ENCODE data around the gene CWC27.

CWC27 gene

DNA sequence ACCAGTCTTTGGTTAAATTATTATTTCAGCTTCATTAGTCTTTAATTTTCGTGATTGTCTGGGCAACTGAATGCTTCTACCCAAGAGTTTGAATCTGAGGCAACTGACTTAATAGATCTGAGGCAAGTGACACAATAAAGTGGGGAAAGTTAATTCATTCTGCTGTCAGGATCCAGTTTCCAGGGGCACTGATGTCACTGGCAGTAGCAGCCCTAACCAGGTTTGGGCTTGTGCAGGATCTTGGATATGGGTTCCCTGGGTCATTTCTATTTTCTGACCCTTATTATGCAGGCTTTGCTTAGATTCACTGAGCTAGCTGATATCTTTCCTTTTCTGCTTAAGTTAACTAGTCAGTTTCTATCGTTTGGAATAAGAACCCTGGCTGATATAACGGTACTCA is 9.8 kb upstream of the CWC27 start:
- no peak for DNase-seq (ENCODE audit: insufficient read length, low spot score)
- no peak for FAIRE-seq
- TF ChIP-seq POU2F2 (IDR thresholded peaks at IDR 0.05; ENCODE audit: low read depth, low read length) (no peak), TAF1 (IDR thresholded peaks at IDR 0.05; ENCODE audit: low read depth, low read length) (no peak), POLR2AphosphoS5 (IDR thresholded peaks at IDR 0.05; ENCODE audit: low read depth, low read length) (no peak), SPI1 (IDR thresholded peaks at IDR 0.05; ENCODE audit: low read depth, low read length) (no peak), PAX5 (IDR thresholded peaks at IDR 0.05; ENCODE audit: insufficient read depth, low read length, severe bottlenecking) (no peak), POLR2A (IDR thresholded peaks at IDR 0.05; ENCODE audit: low read depth, low read length) (no peak)

DNA sequence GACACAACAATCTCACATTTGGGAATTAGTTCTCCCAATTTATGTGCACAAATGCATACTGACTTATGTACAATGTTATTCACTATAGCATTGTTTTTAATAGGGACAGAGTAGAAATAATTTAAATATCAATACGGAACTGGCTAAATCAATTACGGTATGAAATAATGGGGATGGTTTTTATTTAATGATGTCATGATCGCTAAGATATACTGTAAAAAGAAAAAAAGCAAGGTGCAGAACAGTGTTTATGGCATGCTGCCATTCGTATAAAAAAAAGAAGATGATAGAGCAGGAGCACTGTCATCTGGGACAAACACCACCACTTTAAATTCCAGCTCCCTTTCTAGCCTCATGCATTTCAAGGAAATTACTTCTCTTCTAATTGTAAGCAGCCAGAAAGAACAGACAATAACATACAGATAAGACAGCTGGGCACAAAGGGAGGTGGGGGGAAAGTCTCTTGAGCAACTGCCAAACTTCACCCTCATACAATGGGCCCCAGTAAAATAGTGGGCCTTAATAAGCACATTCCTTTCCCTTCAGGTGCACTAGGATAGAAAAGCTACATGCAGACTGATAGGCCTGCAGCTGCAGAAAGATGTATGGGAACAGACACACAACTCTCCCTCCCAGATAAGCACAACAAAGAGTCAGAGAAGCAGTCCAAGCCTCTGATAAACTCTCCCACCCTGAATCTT is 8.6 kb upstream of the CWC27 start:
- no peak for DNase-seq (ENCODE audit: insufficient read length, low spot score)
- TF ChIP-seq POU2F2 (IDR thresholded peaks at IDR 0.05; ENCODE audit: low read depth, low read length), result no peak
- no peak for TF ChIP-seq SPI1 (IDR thresholded peaks at IDR 0.05; ENCODE audit: low read depth, low read length)
- TF ChIP-seq POLR2A (IDR thresholded peaks at IDR 0.05; ENCODE audit: low read depth, low read length), result no peak
- no peak for TF ChIP-seq PAX5 (IDR thresholded peaks at IDR 0.05; ENCODE audit: insufficient read depth, low read length, severe bottlenecking)
- TF ChIP-seq TAF1 (IDR thresholded peaks at IDR 0.05; ENCODE audit: low read depth, low read length), result no peak
- TF ChIP-seq POLR2AphosphoS5 (IDR thresholded peaks at IDR 0.05; ENCODE audit: low read depth, low read length), result no peak
- FAIRE-seq, result no peak

DNA sequence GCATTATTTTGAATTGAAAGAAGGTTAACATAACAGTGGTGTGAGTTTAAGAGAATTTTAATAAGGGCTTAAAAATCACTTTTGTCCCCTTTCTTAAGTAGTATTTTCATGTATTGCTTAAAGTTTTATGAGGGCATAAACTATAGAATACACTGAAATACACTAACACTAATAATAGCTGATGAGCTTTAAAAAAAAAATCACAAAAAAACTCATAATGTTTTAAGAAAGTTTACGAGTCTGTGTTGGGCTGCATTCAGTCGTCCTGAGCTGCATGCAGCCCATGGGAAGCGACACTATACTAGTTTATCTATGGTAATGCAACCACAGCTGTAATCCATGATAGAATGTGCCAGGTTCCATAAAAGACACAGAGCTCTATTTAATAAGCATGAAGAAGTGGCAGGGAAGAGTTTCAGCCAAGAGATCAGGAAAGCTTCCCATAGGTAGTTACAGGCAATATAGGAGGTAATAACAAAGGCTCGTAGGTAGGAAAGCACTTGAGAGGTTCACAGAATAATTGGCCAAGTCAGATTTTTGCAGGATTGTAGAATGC is 4.7 kb upstream of the CWC27 start:
- FAIRE-seq, result no peak
- no peak for TF ChIP-seq PAX5 (IDR thresholded peaks at IDR 0.05; ENCODE audit: insufficient read depth, low read length, severe bottlenecking)
- no peak for TF ChIP-seq SPI1 (IDR thresholded peaks at IDR 0.05; ENCODE audit: low read depth, low read length)
- DNase-seq (ENCODE audit: insufficient read length, low spot score), result no peak

DNA sequence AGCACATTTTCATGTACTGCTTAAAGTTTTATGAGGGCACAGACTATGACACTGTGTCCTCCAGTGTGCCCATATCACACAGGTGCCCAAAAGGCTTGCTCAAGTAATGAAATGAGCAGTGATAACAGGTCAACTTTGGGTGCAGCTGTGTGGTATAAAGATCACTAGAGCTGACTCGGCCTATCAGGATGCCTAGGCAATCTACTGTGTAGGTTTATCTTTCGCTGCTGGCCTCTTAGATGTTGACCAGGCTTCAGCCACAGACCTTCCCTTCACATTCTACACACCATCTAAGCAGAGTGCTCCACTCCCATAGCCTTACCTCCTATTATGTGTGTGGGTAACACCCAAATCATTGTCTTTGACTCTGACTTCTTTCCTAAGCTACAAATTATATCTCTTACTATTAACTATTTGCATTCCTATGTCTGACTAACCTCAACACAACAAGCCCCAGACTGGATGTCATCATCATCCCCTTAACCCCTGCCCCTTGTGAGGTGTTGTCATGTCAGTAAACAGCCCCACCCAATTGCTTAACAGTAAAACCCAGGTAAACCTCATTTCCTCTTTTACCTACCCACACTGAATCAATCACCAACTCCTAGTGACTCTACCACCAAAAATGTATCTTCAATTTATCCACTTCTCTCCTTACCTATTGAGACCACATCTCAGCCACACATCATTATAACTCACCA is 2.8 kb upstream of the CWC27 start:
- no peak for DNase-seq (ENCODE audit: insufficient read length, low spot score)
- TF ChIP-seq POLR2AphosphoS5 (IDR thresholded peaks at IDR 0.05; ENCODE audit: low read depth, low read length) (no peak), SPI1 (IDR thresholded peaks at IDR 0.05; ENCODE audit: low read depth, low read length) (peak; percentile 63)
- FAIRE-seq, result no peak

- peak; percentile 59 for FAIRE-seq
- DNase-seq (ENCODE audit: insufficient read length, low spot score), result no peak
- TF ChIP-seq POLR2A (IDR thresholded peaks at IDR 0.05; ENCODE audit: low read depth, low read length), result no peak
- no peak for TF ChIP-seq TAF1 (IDR thresholded peaks at IDR 0.05; ENCODE audit: low read depth, low read length)
- TF ChIP-seq SPI1 (IDR thresholded peaks at IDR 0.05; ENCODE audit: low read depth, low read length), result peak; percentile 63
- no peak for TF ChIP-seq PAX5 (IDR thresholded peaks at IDR 0.05; ENCODE audit: insufficient read depth, low read length, severe bottlenecking)
- TF ChIP-seq POLR2AphosphoS5 (IDR thresholded peaks at IDR 0.05; ENCODE audit: low read depth, low read length), result no peak
Observed at GRCh38 chr5:64766941-64767340, 1.8 kb upstream of the CWC27 start.

GRCh38 chr5:64767959-64768357 is 772 bp upstream of the CWC27 start:
- TF ChIP-seq POU2F2 (IDR thresholded peaks at IDR 0.05; ENCODE audit: low read depth, low read length), result no peak
- TF ChIP-seq TAF1 (IDR thresholded peaks at IDR 0.05; ENCODE audit: low read depth, low read length), result no peak
- no peak for TF ChIP-seq POLR2A (IDR thresholded peaks at IDR 0.05; ENCODE audit: low read depth, low read length)
- TF ChIP-seq SPI1 (IDR thresholded peaks at IDR 0.05; ENCODE audit: low read depth, low read length), result no peak
- TF ChIP-seq POLR2AphosphoS5 (IDR thresholded peaks at IDR 0.05; ENCODE audit: low read depth, low read length), result no peak
- TF ChIP-seq PAX5 (IDR thresholded peaks at IDR 0.05; ENCODE audit: insufficient read depth, low read length, severe bottlenecking), result no peak
- FAIRE-seq, result no peak
- DNase-seq (ENCODE audit: insufficient read length, low spot score), result no peak

DNA sequence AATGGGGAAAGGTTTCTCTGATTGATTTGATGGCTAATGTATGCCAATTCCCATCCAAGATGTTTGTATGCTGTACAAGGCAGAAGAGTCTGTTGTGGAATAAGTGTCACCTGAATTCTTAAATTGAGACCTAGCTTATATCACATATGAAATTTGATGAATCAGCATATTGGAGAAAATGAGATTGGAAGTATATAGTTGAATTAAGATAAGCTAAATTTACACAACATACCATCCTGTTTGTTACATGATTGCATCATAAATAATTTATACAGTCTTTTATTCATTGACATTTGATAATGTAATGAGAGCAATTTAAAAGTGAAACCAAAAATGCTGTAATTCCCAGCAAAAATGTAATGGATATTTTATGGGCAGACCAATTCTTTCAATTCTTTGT is 1.1 kb downstream of the CWC27 start:
- DNase-seq (ENCODE audit: insufficient read length, low spot score), result no peak
- no peak for FAIRE-seq
- TF ChIP-seq SPI1 (IDR thresholded peaks at IDR 0.05; ENCODE audit: low read depth, low read length) (no peak), TAF1 (IDR thresholded peaks at IDR 0.05; ENCODE audit: low read depth, low read length) (no peak), POLR2A (IDR thresholded peaks at IDR 0.05; ENCODE audit: low read depth, low read length) (no peak), POU2F2 (IDR thresholded peaks at IDR 0.05; ENCODE audit: low read depth, low read length) (no peak), POLR2AphosphoS5 (IDR thresholded peaks at IDR 0.05; ENCODE audit: low read depth, low read length) (no peak), PAX5 (IDR thresholded peaks at IDR 0.05; ENCODE audit: insufficient read depth, low read length, severe bottlenecking) (no peak)

DNA sequence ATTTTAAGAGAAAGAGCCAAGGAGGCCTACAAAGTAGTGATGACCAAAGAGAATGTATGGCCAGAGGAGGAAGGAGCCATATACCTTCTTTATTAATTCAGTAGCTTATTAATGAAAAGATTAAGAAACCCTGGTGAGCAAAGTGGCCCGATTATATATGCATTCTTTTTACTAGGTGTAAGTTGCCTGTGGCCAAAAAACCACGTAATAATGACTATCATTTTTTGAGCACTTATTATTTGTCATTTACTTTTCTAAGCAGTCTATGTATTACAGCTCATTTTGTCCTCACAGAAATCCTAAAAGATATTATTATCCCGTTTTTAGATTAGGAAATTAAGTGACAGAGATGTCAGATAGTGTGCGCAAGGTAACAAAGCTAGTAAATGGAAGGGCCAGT is 3.0 kb downstream of the CWC27 start:
- no peak for TF ChIP-seq POLR2A (IDR thresholded peaks at IDR 0.05; ENCODE audit: low read depth, low read length)
- no peak for TF ChIP-seq TAF1 (IDR thresholded peaks at IDR 0.05; ENCODE audit: low read depth, low read length)
- TF ChIP-seq PAX5 (IDR thresholded peaks at IDR 0.05; ENCODE audit: insufficient read depth, low read length, severe bottlenecking), result no peak
- no peak for TF ChIP-seq POLR2AphosphoS5 (IDR thresholded peaks at IDR 0.05; ENCODE audit: low read depth, low read length)
- no peak for TF ChIP-seq SPI1 (IDR thresholded peaks at IDR 0.05; ENCODE audit: low read depth, low read length)
- no peak for TF ChIP-seq POU2F2 (IDR thresholded peaks at IDR 0.05; ENCODE audit: low read depth, low read length)
- FAIRE-seq (no peak), DNase-seq (ENCODE audit: insufficient read length, low spot score) (no peak)

- DNase-seq (ENCODE audit: insufficient read length, low spot score) (no peak), FAIRE-seq (peak; percentile 82)
- no peak for TF ChIP-seq POU2F2 (IDR thresholded peaks at IDR 0.05; ENCODE audit: low read depth, low read length)
- no peak for TF ChIP-seq PAX5 (IDR thresholded peaks at IDR 0.05; ENCODE audit: insufficient read depth, low read length, severe bottlenecking)
- no peak for TF ChIP-seq POLR2A (IDR thresholded peaks at IDR 0.05; ENCODE audit: low read depth, low read length)
- no peak for TF ChIP-seq TAF1 (IDR thresholded peaks at IDR 0.05; ENCODE audit: low read depth, low read length)
Observed at GRCh38 chr5:64773533-64773932, 4.8 kb downstream of the CWC27 start.

DNA sequence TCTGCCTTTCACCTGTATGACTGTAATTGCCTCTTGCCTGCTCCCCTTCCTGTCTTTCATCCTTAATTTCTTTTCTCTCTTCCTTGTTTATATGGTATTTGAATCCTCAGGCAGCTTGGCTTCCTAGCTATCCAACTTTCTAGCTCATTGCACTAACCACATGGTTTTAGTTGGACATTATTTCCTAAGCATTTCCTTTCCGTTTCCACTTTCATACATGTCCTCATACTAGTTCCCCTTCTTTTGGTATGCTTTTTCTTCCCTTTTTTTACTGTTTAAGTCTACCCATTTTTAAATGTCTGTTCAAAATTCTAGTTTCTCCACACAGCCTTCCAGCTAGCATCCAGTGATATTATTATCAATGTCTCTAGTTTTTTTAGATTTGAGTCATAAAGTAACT is 6.6 kb downstream of the CWC27 start:
- FAIRE-seq (peak; percentile 40), DNase-seq (ENCODE audit: insufficient read length, low spot score) (no peak)
- TF ChIP-seq SPI1 (IDR thresholded peaks at IDR 0.05; ENCODE audit: low read depth, low read length) (no peak), POLR2A (IDR thresholded peaks at IDR 0.05; ENCODE audit: low read depth, low read length) (no peak), POU2F2 (IDR thresholded peaks at IDR 0.05; ENCODE audit: low read depth, low read length) (no peak), POLR2AphosphoS5 (IDR thresholded peaks at IDR 0.05; ENCODE audit: low read depth, low read length) (no peak), TAF1 (IDR thresholded peaks at IDR 0.05; ENCODE audit: low read depth, low read length) (no peak), PAX5 (IDR thresholded peaks at IDR 0.05; ENCODE audit: insufficient read depth, low read length, severe bottlenecking) (no peak)
